ENCODE data around the gene NRL. TPM values are rescaled to one million over a fixed set of nuclear protein-coding genes. Genes with fewer than 3 reads are reported as not detected.

Gene NRL
- total RNA-seq, 1 experiment from 2014 or later, result 2.5 TPM

DNA sequence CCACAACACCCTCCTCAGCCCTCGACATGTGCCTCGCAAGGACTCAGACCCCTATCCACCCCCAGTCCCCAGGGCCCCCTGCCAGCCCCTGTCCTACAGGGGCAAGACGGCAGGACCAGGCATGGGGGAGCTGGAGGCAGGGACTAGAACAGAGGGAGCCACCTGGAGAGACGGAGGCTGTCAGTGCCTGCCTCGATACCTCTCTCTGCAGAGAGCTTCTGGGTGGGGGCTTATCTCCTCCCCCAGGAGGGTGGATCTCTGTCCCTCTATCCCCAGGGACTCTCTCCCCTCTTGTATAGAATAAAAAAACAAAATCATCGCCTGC lies 45.4 kb downstream of the NRL start:
- H3K4me2 ChIP-seq (ENCODE audit: insufficient read depth, insufficient read length, low read length), result no peak overlapping the region
- H3K27ac Mint-ChIP-seq, result peak overlapping the region in 1 of 3 experiments; percentile 85; a peak in 1 of 7 replicates
- H2BK5ac ChIP-seq (ENCODE audit: insufficient read length, low read length), result no peak overlapping the region
- no peak overlapping the region for H2AFZ ChIP-seq (ENCODE audit: low read length)
- no peak overlapping the region for H3K27ac ChIP-seq (ENCODE audit: insufficient read length, low read depth, low read length)
- H2BK120ac ChIP-seq (ENCODE audit: low read depth, low read length, poor library complexity, severe bottlenecking), result no peak overlapping the region
- H3K9me3 ChIP-seq (ENCODE audit: control insufficient read depth, low read depth, low read length), result no peaks in the 10 kb centered on the region
- no peak overlapping the region for H2AK5ac ChIP-seq (ENCODE audit: insufficient read length, low read length)
- WGBS (ENCODE audit: extremely low coverage, insufficient read length, low lambda C conversion rate), result no CpG with 5 or more reads among the region's 6 CpGs
- H3K9me3 Mint-ChIP-seq, result no peaks in the 10 kb centered on the region
- no peaks in the 10 kb centered on the region; the same call in none of the 2 replicates for H3K27me3 Mint-ChIP-seq (ENCODE audit: low read depth)
- H3K18ac ChIP-seq (ENCODE audit: insufficient read length, low read depth, low read length), result no peak overlapping the region
- no peak overlapping the region for H3K4ac ChIP-seq (ENCODE audit: low read depth, low read length)
- no peak for TF ChIP-seq CTCF (conservative IDR thresholded peaks at IDR 0.05)
- H3K79me1 ChIP-seq (ENCODE audit: insufficient read depth, low read depth, low read length, poor library complexity, severe bottlenecking), result no peaks in the 10 kb centered on the region
- no peaks in the 10 kb centered on the region for H3K23me2 ChIP-seq (ENCODE audit: insufficient read length, low read depth, low read length, poor library complexity, severe bottlenecking)
- H2BK12ac ChIP-seq (ENCODE audit: insufficient read length, low read depth, low read length), result no peak overlapping the region
- no peak overlapping the region for H3K14ac ChIP-seq (ENCODE audit: insufficient read depth, low read length)
- DNase-seq, result no peak
- H3K79me2 ChIP-seq (ENCODE audit: insufficient read depth, low read length), result no peaks in the 10 kb centered on the region
- H2BK20ac ChIP-seq (ENCODE audit: low read depth, low read length, poor library complexity, severe bottlenecking), result no peak overlapping the region
- H3K4me3 Mint-ChIP-seq, result no peak overlapping the region
- H4K20me1 ChIP-seq (ENCODE audit: control insufficient read depth, insufficient read depth, insufficient read length), result no peaks in the 10 kb centered on the region
- no peaks in the 10 kb centered on the region for H3K4me1 ChIP-seq (ENCODE audit: insufficient read depth, low read length)
- no peak overlapping the region for H2BK15ac ChIP-seq (ENCODE audit: low read depth, low read length)
- H3K9ac ChIP-seq (ENCODE audit: extremely low read depth, insufficient read length, low read length), result no peak overlapping the region
- no peak overlapping the region for H4K8ac ChIP-seq (replicated peaks; ENCODE audit: insufficient read length, low read depth, low read length)
- no peak overlapping the region for H4K91ac ChIP-seq (ENCODE audit: insufficient read length, low read depth, low read length)
- H3K56ac ChIP-seq (ENCODE audit: insufficient read length, low read depth, low read length), result no peak overlapping the region
- H3K4me1 Mint-ChIP-seq, result 0 out of 4 replicates have a peak, but pooled peaks cover 0 to 3% of the 10 kb centered on the region in 2 experiments
- H3K36me3 Mint-ChIP-seq (ENCODE audit: insufficient read depth in 1 of 3, low read depth in 3 of 3), result no peaks in the 10 kb centered on the region; a peak in 1 of 7 replicates
- no peak overlapping the region for H3K23ac ChIP-seq (ENCODE audit: insufficient read length, low read depth, low read length)
- H4K5ac ChIP-seq (ENCODE audit: insufficient read length, low read depth, low read length), result no peak overlapping the region
- H3K27me3 ChIP-seq (ENCODE audit: insufficient read depth, low read length), result no peaks in the 10 kb centered on the region
- H3T11ph ChIP-seq (ENCODE audit: low read length), result no peak overlapping the region

All from H9 (cell line).